Esophagus squamous epithelium (tissue), 5 donors: ENCODE measurements around the gene CCSAP. TPM values are rescaled to one million over a fixed set of nuclear protein-coding genes. Genes with fewer than 3 reads are reported as not detected.

Experiments
- DNase-seq: peaks from one replicate; lab custom pipeline; 2025; lab: John Stamatoyannopoulos, UW
- H3K27ac ChIP-seq, 4 donors: fragments of 200-600 bp; sonication (generic); one replicate each; pipeline ENCODE4 v1.5.1; 2016 to 2019; ENCODE audit warnings: mild to moderate bottlenecking in 1 of 4
- H3K27me3 ChIP-seq, 4 donors: fragments of 200-600 bp; sonication (generic); 1 replicate in 3 of 4; 2 replicates in 1 of 4; pipeline versions ENCODE4 v1.5.1 to v1.6.0; 2017 to 2021; ENCODE audit warnings: antibody characterized with exemption in 1 of 4
- H3K36me3 ChIP-seq, 3 donors: fragments of 200-600 bp; sonication (generic); one replicate each; pipeline ENCODE4 v1.5.1; 2016 to 2019
- H3K4me1 ChIP-seq, 3 donors: fragments of 200-600 bp; sonication (generic); one replicate each; pipeline ENCODE4 v1.5.1; 2017 to 2019
- H3K4me3 ChIP-seq, 4 donors: fragments of 200-600 bp; sonication (generic); 1 replicate in 3 of 4; 2 replicates in 1 of 4; pipeline ENCODE4 v1.5.1; 2016 to 2019; ENCODE audit warnings: mild to moderate bottlenecking in 2 of 4, moderate library complexity in 1 of 4
- H3K9me3 ChIP-seq, 3 donors: fragments of 200-600 bp; sonication (generic); one replicate each; pipeline ENCODE4 v1.5.1; 2016 to 2019
- POLR2A ChIP-seq, 4 donors: fragments of 450-650 bp; IDR thresholded peaks; one replicate each; pipeline ENCODE4 v1.6.1; 2017; ENCODE audit warnings: antibody characterized with exemption in 4 of 4, mild to moderate bottlenecking in 4 of 4, moderate library complexity in 3 of 4
- WGBS, 2 donors: methylation state at CpG; one replicate each; pipeline ENCODE4 v1.1.5; 2018; 5-methylcytosine and 5-hydroxymethylcytosine counted together
- intact Hi-C: fragments of 100-400 bp; cut with DNase I; formaldehyde crosslinking; loops from one replicate; pipeline ENCODE4 v1.15.0; 2022
- total RNA-seq, 4 donors: library from RNA; depleted of rRNA; stranded (reverse); fragments of >200 nt; gene quantifications; one replicate each; pipeline ENCODE4 v1.1.0, GENCODE V29; 2016
- TF ChIP-seq, protein P1 (sequence below), 6 experiments: fragments of 450-650 bp in 4 of 6; fragments of 200-600 bp in 2 of 6; sonication (generic) in 2 of 6; IDR thresholded peaks; one replicate each; pipeline ENCODE4 v1.5.1; 2016 to 2019; ENCODE audit warnings: antibody characterized with exemption in 6 of 6, mild to moderate bottlenecking in 4 of 6, moderate library complexity in 4 of 6
- donor health status: DM: yes; HTN: yes; CAD: no.

CCSAP gene
- total RNA-seq, 4 donors from 2014 or later, result 1.6 to 5.3 (median 4.5) TPM

DNA sequence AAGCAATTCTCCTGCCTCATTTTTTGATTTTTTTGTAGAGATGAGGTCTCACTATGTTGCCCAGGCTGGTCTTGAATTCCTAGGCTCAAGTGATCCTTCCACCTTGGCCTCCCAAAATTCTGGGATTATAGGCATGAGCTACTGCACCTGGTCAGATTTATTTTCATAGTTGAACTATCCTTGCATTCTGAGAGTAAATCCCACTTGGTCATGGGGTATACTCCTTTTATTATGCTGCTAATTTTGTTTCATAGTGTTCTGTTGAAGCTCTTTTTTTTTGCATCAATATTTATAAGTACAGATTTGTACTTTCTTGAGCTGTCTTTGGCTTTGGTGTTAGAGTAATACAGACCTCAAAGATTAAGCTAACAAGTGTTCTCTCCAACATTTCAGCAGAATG lies 12.8 kb upstream of the CCSAP start:
- Histone ChIP-seq H3K4me3 (no peak overlapping the region), H3K9me3 (peaks cover 0 to 9% (median 7%) of the 10 kb centered on the region in 3 donors), H3K27ac (no peak overlapping the region), H3K36me3 (no peaks in the 10 kb centered on the region), H3K4me1 (no peaks in the 10 kb centered on the region), H3K27me3 (peaks cover 0 to 51% (median 0%) of the 10 kb centered on the region in 4 donors)
- DNase-seq, result no peak
- TF ChIP-seq, protein P1, sequence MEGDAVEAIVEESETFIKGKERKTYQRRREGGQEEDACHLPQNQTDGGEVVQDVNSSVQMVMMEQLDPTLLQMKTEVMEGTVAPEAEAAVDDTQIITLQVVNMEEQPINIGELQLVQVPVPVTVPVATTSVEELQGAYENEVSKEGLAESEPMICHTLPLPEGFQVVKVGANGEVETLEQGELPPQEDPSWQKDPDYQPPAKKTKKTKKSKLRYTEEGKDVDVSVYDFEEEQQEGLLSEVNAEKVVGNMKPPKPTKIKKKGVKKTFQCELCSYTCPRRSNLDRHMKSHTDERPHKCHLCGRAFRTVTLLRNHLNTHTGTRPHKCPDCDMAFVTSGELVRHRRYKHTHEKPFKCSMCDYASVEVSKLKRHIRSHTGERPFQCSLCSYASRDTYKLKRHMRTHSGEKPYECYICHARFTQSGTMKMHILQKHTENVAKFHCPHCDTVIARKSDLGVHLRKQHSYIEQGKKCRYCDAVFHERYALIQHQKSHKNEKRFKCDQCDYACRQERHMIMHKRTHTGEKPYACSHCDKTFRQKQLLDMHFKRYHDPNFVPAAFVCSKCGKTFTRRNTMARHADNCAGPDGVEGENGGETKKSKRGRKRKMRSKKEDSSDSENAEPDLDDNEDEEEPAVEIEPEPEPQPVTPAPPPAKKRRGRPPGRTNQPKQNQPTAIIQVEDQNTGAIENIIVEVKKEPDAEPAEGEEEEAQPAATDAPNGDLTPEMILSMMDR (IDR thresholded peaks at IDR 0.05), result no peak
- TF ChIP-seq POLR2A (IDR thresholded peaks at IDR 0.05), result no peak
- intact Hi-C loops, result no loop called here

DNA sequence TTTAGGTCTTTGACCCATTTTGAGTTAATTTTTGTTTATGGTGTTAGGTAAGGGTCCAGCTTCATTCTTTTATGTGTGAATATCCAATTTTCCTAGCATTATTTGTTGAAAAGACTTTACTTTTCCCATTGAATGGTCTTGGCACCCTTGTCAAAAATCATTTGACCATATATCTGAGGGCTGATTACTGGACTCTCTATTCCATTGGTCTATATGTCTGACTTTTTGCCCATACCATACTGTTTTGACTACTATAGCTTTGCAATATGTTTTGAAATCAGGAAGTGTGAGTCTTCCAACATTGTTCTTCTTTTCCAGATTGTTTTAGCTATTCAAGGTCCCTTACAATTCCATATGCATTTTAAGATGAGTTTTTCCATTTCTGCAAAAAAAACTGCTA lies 11.4 kb upstream of the CCSAP start:
- Histone ChIP-seq H3K27ac (no peak overlapping the region), H3K36me3 (no peaks in the 10 kb centered on the region), H3K4me3 (no peak overlapping the region), H3K9me3 (peaks cover 0 to 9% (median 7%) of the 10 kb centered on the region in 3 donors), H3K4me1 (no peaks in the 10 kb centered on the region), H3K27me3 (peaks cover 0 to 44% (median 0%) of the 10 kb centered on the region in 4 donors)
- no peak for DNase-seq
- intact Hi-C loops, result no loop called here
- TF ChIP-seq, protein P1 (IDR thresholded peaks at IDR 0.05), result no peak
- no peak for TF ChIP-seq POLR2A (IDR thresholded peaks at IDR 0.05)

DNA sequence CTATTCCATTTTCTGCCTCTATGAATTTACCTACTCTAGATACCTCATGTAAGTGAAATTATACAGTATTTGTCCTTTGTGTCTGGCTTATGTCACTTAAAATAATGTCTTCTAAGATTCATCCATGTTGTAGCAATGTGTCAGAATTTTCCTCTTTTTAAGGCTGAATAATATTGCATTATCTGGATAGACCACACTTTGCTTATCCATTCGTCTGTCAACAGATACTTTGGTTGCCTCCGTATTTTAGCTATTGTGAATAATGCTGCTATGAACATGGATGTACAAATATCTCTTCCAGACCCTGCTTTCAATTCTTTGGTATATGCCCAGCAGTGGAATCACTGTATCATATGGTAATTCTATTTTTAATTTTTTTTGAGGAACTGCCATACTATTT lies 10.1 kb upstream of the CCSAP start:
- Histone ChIP-seq H3K27me3 (peaks cover 0 to 45% (median 0%) of the 10 kb centered on the region in 4 donors), H3K4me1 (no peaks in the 10 kb centered on the region), H3K36me3 (no peaks in the 10 kb centered on the region), H3K27ac (no peak overlapping the region), H3K9me3 (peaks cover 0 to 9% (median 7%) of the 10 kb centered on the region in 3 donors), H3K4me3 (no peak overlapping the region)
- no peak for DNase-seq
- TF ChIP-seq, protein P1 (IDR thresholded peaks at IDR 0.05), result no peak
- TF ChIP-seq POLR2A (IDR thresholded peaks at IDR 0.05), result no peak
- intact Hi-C loops, result no loop called here
- 84% methylated on average over 2 of the region's 2 CpGs for WGBS, 2 donors

DNA sequence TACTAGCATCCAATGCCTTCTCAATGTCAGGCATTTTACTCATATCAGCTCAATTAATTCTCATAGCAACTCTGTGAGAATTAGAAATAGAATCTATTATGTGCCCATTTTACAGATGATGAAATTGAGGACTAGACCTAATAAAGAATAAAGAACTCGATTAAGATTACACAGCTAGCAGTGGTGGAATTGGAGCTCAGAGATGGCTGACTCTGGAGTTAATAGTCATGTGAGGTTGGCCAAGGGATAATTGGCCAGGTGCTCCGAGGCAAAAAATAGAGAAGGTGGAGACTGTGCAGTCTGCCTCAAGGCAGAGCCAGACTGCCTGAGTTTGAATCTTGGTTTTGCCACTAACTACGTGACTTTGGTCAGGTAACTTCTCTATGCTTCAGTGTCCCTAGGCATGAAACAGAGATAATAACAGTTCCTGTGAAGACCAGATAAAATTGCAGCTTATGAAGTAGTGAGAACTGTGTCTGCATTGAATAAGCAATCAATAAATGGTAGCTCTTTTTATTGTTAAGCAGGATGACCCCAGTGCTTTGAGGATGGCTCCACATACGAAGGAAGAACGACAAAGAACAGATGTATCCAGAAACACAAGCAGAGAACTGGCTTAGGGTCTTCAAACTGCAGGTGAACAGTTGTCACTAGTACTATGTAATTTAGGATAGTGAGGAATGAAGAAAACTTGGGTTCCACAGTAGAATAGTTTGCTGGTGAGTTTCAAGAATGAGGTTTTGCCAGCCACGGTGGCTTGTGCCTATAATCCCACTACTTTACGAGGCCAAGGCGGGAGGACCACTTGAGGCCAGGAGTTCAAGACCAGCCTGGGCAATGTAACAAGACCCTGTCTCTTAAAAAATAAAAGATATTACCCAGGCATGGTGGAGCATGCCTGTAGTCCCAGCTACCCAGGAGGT lies 6.9 kb upstream of the CCSAP start:
- no peak overlapping the region for H3K4me3 ChIP-seq
- no peak for DNase-seq
- no peaks in the 10 kb centered on the region for H3K4me1 ChIP-seq
- no peak overlapping the region for H3K27ac ChIP-seq
- no peak for TF ChIP-seq POLR2A (IDR thresholded peaks at IDR 0.05)
- TF ChIP-seq, protein P1 (IDR thresholded peaks at IDR 0.05), result no peak
- 67 to 77% methylated on average over 6 to 8 of the region's 8 CpGs for WGBS, 2 donors
- peaks cover 0 to 9% (median 7%) of the 10 kb centered on the region in 3 donors for H3K9me3 ChIP-seq
- H3K27me3 ChIP-seq, result peaks cover 0 to 78% (median 0%) of the 10 kb centered on the region in 4 donors
- intact Hi-C loops, result no loop called here
- H3K36me3 ChIP-seq, result no peaks in the 10 kb centered on the region

DNA sequence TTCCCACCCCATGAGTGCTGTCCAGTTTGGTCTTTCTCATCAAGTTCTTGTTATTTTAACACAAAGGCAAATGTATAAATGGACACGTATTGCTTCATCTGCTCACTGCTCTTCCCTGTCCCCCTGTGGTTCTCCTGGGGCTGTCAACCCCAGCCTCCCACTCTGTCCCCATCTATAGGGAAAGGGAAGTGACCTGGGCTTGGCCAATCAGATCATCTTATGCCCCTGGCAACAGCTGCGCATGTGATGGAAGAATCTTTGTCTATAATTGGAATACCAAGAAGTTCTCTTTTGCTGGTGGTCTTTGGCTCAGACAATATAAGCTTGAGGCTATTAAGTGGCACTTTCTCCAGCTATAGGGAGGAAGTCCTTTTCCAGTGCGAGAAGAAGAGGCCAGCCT lies 4.7 kb upstream of the CCSAP start:
- 49 to 72% methylated on average over 2 to 3 of the region's 3 CpGs for WGBS, 2 donors
- no peak for TF ChIP-seq POLR2A (IDR thresholded peaks at IDR 0.05)
- TF ChIP-seq, protein P1 (IDR thresholded peaks at IDR 0.05), result no peak
- DNase-seq, result no peak
- no peaks in the 10 kb centered on the region for H3K9me3 ChIP-seq
- intact Hi-C loops, result no loop called here
- H3K4me3 ChIP-seq, result no peak overlapping the region
- no peaks in the 10 kb centered on the region for H3K36me3 ChIP-seq
- H3K27ac ChIP-seq, result no peak overlapping the region
- peaks cover 0 to 15% (median 5%) of the 10 kb centered on the region in 3 donors for H3K4me1 ChIP-seq
- H3K27me3 ChIP-seq, result peaks cover 0 to 67% (median 0%) of the 10 kb centered on the region in 4 donors
